Nasal cavity respiratory epithelium epithelial cell of viscerocranial mucosa (primary cell): ENCODE results near the gene HOXB13. TPM values are rescaled to one million over a fixed set of nuclear protein-coding genes. Genes with fewer than 3 reads are reported as not detected.

ENCODE experiments used
- total RNA-seq: library from RNA; depleted of rRNA; stranded (reverse); fragments of >200 nt; gene quantifications from 2 replicates; pipeline ENCODE4 v1.2.3, GENCODE V29; 2014

Gene HOXB13
- total RNA-seq = under 0.01 TPM in 1 of 2 replicates, not detected in the other

GRCh38 chr17:48728232-48729231, at the start of gene HOXB13:
Gene HOXB13, minus strand, starts transcription at chr17:48728750. Its CDS starts 157 bp downstream, at chr17:48728593.

GRCh38 chr17:48722915-48723422, 5.6 kb downstream of the HOXB13 start, which contains the start of gene PRAC2:
Gene PRAC2, plus strand, starts transcription at chr17:48723185. Its CDS starts 1,226 bp downstream, at chr17:48724411.

GRCh38 chr17:48722201-48722907, 6.2 kb downstream of the HOXB13 start, which contains the start of gene PRAC1:
Gene PRAC1, minus strand, starts transcription at chr17:48722518. Its CDS starts 126 bp downstream, at chr17:48722392.

Other genes starting within 250 kb of the HOXB13 start
- not detected in 2 replicates for gene HOXB1, start 197.7 kb downstream of the HOXB13 start, total RNA-seq
- gene HOXB2, start 183.6 kb downstream of the HOXB13 start, total RNA-seq = 0.36 TPM in 1 of 2 replicates, not detected in the other
- gene HOXB4, start 150.4 kb downstream of the HOXB13 start, total RNA-seq = under 0.01 TPM in 1 of 2 replicates, not detected in the other
- 0.36 TPM in 1 of 2 replicates, not detected in the other for gene HOXB3, start 138.5 kb downstream of the HOXB13 start, total RNA-seq
- under 0.01 TPM in 1 of 2 replicates, not detected in the other for gene HOXB5, start 135.0 kb downstream of the HOXB13 start, total RNA-seq
- gene HOXB6, start 123.8 kb downstream of the HOXB13 start, total RNA-seq = 0.28 TPM in 1 of 2 replicates, not detected in the other
- gene HOXB7, start 117.7 kb downstream of the HOXB13 start, total RNA-seq = 0.78 TPM in 1 of 2 replicates, not detected in the other
- gene HOXB8, start 113.5 kb downstream of the HOXB13 start, total RNA-seq = not detected in 2 replicates
- under 0.01 TPM in 1 of 2 replicates, not detected in the other for gene HOXB9, start 102.4 kb downstream of the HOXB13 start, total RNA-seq
- gene PRAC1, start 6.2 kb downstream of the HOXB13 start, total RNA-seq = not detected in 2 replicates
- gene PRAC2, start 5.6 kb downstream of the HOXB13 start, total RNA-seq = not detected in 2 replicates
- gene TTLL6, start 88.5 kb upstream of the HOXB13 start, total RNA-seq = not detected in 2 replicates
- gene CALCOCO2, start 102.3 kb upstream of the HOXB13 start, total RNA-seq = 39.3 and 85.4 TPM in 2 replicates
- gene ATP5MC1, start 164.0 kb upstream of the HOXB13 start, total RNA-seq = 13.8 and 29.0 TPM in 2 replicates
- gene UBE2Z, start 179.7 kb upstream of the HOXB13 start, total RNA-seq = 75.2 and 76.2 TPM in 2 replicates
- gene SNF8, start 216.1 kb upstream of the HOXB13 start, total RNA-seq = 74.8 and 78.1 TPM in 2 replicates
- not detected in 2 replicates for gene GIP, start 239.8 kb upstream of the HOXB13 start, total RNA-seq